Vagina (tissue), 2 donors: ENCODE measurements around the gene FCN3.

Experiments
- POLR2A ChIP-seq, 2 donors: fragments of 450-650 bp; IDR thresholded peaks; one replicate each; pipeline ENCODE4 v1.6.1; 2017; ENCODE audit warnings: antibody characterized with exemption in 2 of 2, mild to moderate bottlenecking in 2 of 2, moderate library complexity in 2 of 2
- TF ChIP-seq, protein P1 (sequence below), 3 experiments: fragments of 450-650 bp in 2 of 3; fragments of 200-600 bp in 1 of 3; sonication (generic) in 1 of 3; IDR thresholded peaks; one replicate each; pipeline ENCODE4 v1.5.1; 2017 to 2019; ENCODE audit warnings: antibody characterized with exemption in 3 of 3, mild to moderate bottlenecking in 2 of 3, moderate library complexity in 2 of 3

DNA sequence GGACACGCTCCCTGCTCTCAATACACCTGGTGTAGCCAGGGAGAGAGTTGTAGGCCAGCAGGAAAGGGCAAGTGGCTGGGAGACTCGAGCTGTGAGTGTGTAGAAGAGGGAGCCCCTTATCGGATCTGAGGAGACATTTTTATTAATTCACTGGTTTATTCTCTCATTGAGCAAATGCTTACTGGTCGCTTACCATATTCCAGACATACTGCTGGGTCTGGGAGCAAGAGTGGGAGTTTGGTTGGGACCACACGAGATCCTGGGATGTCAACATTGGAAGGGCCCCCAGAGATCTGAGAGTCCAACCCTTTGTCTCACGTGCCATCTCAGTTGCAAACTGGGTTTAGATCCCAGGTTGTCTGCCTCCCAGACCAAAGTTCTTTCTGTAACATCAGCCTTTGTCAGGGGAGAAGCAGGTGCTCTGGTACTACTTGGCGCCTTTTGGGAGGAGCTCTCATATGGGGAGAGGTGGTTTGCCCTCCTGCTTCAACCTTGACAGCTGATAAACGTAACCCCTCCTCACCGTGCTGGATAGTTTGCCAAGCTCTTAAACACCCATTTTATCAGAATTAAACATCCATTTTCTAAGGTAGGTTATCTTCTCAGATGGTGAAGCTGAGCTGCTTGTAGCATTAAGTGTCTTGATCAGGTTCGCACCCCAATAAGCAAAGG, 51.9 kb downstream of the FCN3 start:
- TF ChIP-seq, protein P1, sequence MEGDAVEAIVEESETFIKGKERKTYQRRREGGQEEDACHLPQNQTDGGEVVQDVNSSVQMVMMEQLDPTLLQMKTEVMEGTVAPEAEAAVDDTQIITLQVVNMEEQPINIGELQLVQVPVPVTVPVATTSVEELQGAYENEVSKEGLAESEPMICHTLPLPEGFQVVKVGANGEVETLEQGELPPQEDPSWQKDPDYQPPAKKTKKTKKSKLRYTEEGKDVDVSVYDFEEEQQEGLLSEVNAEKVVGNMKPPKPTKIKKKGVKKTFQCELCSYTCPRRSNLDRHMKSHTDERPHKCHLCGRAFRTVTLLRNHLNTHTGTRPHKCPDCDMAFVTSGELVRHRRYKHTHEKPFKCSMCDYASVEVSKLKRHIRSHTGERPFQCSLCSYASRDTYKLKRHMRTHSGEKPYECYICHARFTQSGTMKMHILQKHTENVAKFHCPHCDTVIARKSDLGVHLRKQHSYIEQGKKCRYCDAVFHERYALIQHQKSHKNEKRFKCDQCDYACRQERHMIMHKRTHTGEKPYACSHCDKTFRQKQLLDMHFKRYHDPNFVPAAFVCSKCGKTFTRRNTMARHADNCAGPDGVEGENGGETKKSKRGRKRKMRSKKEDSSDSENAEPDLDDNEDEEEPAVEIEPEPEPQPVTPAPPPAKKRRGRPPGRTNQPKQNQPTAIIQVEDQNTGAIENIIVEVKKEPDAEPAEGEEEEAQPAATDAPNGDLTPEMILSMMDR (IDR thresholded peaks at IDR 0.05): no peak
- no peak for TF ChIP-seq POLR2A (IDR thresholded peaks at IDR 0.05)
